Measurements from ENCODE around the gene LAIR1.

The LAIR1 gene

GRCh38 chr19:54339646-54340358, 24.9 kb downstream of the LAIR1 start:
- Histone ChIP-seq H3K27me3 (ENCODE audit: insufficient read depth, poor library complexity, severe bottlenecking) (no peaks in the 10 kb centered on the region), H3K27ac (replicated peaks) (peak overlapping the region; percentile 29), H3K4me3 (replicated peaks; ENCODE audit: insufficient read depth, low read length) (no peak overlapping the region)
- TF ChIP-seq POLR2AphosphoS5 (IDR thresholded peaks at IDR 0.05; ENCODE audit: low read depth) = peak; percentile 55; the same call in 1 of the 2 replicates
- no peak for TF ChIP-seq CTCF (IDR thresholded peaks at IDR 0.05; ENCODE audit: insufficient read depth, low read length)
- peak; percentile 12 for TF ChIP-seq REST (IDR thresholded peaks at IDR 0.05; ENCODE audit: insufficient replicate concordance, low read depth)
- peak; percentile 99 for TF ChIP-seq SPI1 (IDR thresholded peaks at IDR 0.05; ENCODE audit: borderline replicate concordance, low read depth)
- no peak for TF ChIP-seq GABPA (IDR thresholded peaks at IDR 0.05; ENCODE audit: low read depth)
- DNase-seq (ENCODE audit: low read depth in 1 of 2, low spot score in 1 of 2) = peak in 1 of 2 experiments; percentile 80

- Histone ChIP-seq H3K27ac (replicated peaks) (no peak overlapping the region), H3K27me3 (ENCODE audit: insufficient read depth, poor library complexity, severe bottlenecking) (no peaks in the 10 kb centered on the region), H3K4me3 (replicated peaks; ENCODE audit: insufficient read depth, low read length) (no peak overlapping the region)
- no peak for DNase-seq (ENCODE audit: low read depth in 1 of 2, low spot score in 1 of 2)
- TF ChIP-seq GABPA (IDR thresholded peaks at IDR 0.05; ENCODE audit: low read depth) = no peak
- no peak for TF ChIP-seq REST (IDR thresholded peaks at IDR 0.05; ENCODE audit: insufficient replicate concordance, low read depth)
- no peak for TF ChIP-seq POLR2AphosphoS5 (IDR thresholded peaks at IDR 0.05; ENCODE audit: low read depth)
- TF ChIP-seq CTCF (IDR thresholded peaks at IDR 0.05; ENCODE audit: insufficient read depth, low read length) = no peak
- no peak for TF ChIP-seq SPI1 (IDR thresholded peaks at IDR 0.05; ENCODE audit: borderline replicate concordance, low read depth)
These were observed 26.2 kb downstream of the LAIR1 start for GRCh38 chr19:54338521-54338920.

GRCh38 chr19:54337858-54338230, 26.9 kb downstream of the LAIR1 start:
- no peak overlapping the region for H3K27ac ChIP-seq (replicated peaks)
- no peak for DNase-seq (ENCODE audit: low read depth in 1 of 2, low spot score in 1 of 2)
- H3K4me3 ChIP-seq (replicated peaks; ENCODE audit: insufficient read depth, low read length) = no peak overlapping the region
- no peaks in the 10 kb centered on the region for H3K27me3 ChIP-seq (ENCODE audit: insufficient read depth, poor library complexity, severe bottlenecking)
- TF ChIP-seq POLR2AphosphoS5 (IDR thresholded peaks at IDR 0.05; ENCODE audit: low read depth) (no peak), SPI1 (IDR thresholded peaks at IDR 0.05; ENCODE audit: borderline replicate concordance, low read depth) (no peak), CTCF (IDR thresholded peaks at IDR 0.05; ENCODE audit: insufficient read depth, low read length) (no peak), REST (IDR thresholded peaks at IDR 0.05; ENCODE audit: insufficient replicate concordance, low read depth) (no peak), GABPA (IDR thresholded peaks at IDR 0.05; ENCODE audit: low read depth) (no peak)

All from HL-60 (cell line).